ENCODE data around the gene CDH8. TPM values are rescaled to one million over a fixed set of nuclear protein-coding genes. Genes with fewer than 3 reads are reported as not detected.

The CDH8 gene
- not detected in 2 replicates for total RNA-seq

GRCh38 chr16:62036101-62036801 lies at the start of gene CDH8:
TSS of gene CDH8 (minus strand) at chr16:62036438. CDS start at chr16:62021403, 15,035 bp downstream.

Measured in pericardium fibroblast (primary cell).